A549 (cell line): ENCODE data around the gene JPH2. TPM values are rescaled to one million over a fixed set of nuclear protein-coding genes. Genes with fewer than 3 reads are reported as not detected.

Experiments used
- ATAC-seq, 2 experiments: fragments of 200-7000 bp in 1 of 2; fragments of >200 bp in 1 of 2; cut with Nextera tagmentation in 1 of 2; cut with Tn5 transposase in 1 of 2; 3 replicates each; pipeline versions ENCODE4 v1.8.0 to v1.9.1; 2018 to 2020; ENCODE audit warnings: mild to moderate bottlenecking in 1 of 2, moderate library complexity in 1 of 2
- CTCF ChIA-PET: fragments of 300-600 bp; sonication (Branson Sonifier 250); formaldehyde crosslinking; extraction: SDS; loops from one replicate; lab custom pipeline; 2021; ENCODE audit warnings: antibody characterized with exemption, inconsistent platforms; lab: Yijun Ruan, JAX
- POLR2A ChIA-PET: fragments of 350-600 bp; formaldehyde crosslinking; extraction: SDS; loops from one replicate; lab custom pipeline; 2021; ENCODE audit warnings: antibody characterized with exemption, inconsistent platforms; lab: Yijun Ruan, JAX
- DNase-seq, 2 experiments: peaks; one replicate each; pipeline versions ENCODE4 v3.0.0 to v3.0.0-alpha.2; 2011 to 2016; ENCODE audit warnings: low read depth in 1 of 2, low spot score in 1 of 2
- FAIRE-seq: peaks from 2 replicates; lab custom pipeline; 2011; peaks lifted over from hg19 to GRCh38; lab: Jason Lieb, UNC
- H3K27ac ChIP-seq, 2 experiments: fragments of >200 bp; sonication (Bioruptor Twin); formaldehyde crosslinking; 3 replicates each; pipeline ENCODE4 v1.5.1; 2016 to 2017
- H3K4me1 ChIP-seq: fragments of >200 bp; sonication (Bioruptor Twin); formaldehyde crosslinking; 3 replicates; pipeline ENCODE4 v1.6.1; 2016
- H3K4me2 ChIP-seq: fragments of >200 bp; sonication (Bioruptor Twin); formaldehyde crosslinking; 3 replicates; pipeline ENCODE4 v1.6.1; 2016
- H3K4me3 ChIP-seq: fragments of >200 bp; sonication (Bioruptor Twin); formaldehyde crosslinking; 3 replicates; pipeline ENCODE4 v1.5.1; 2016
- H3K9me3 ChIP-seq: fragments of >200 bp; sonication (Bioruptor Twin); formaldehyde crosslinking; 3 replicates; pipeline ENCODE4 v1.6.1; 2016
- BHLHE40 ChIP-seq: IDR thresholded peaks from 2 replicates; pipeline ENCODE4 v1.6.1; 2012; ENCODE audit warnings: low read depth, low read length, inconsistent platforms
- CBX2 ChIP-seq: fragments of 200-600 bp; sonication (generic); IDR thresholded peaks from 2 replicates; pipeline ENCODE4 v1.6.1; 2016; ENCODE audit warnings: low read depth, mild to moderate bottlenecking, borderline replicate concordance
- CHD4 ChIP-seq: fragments of 200-600 bp; sonication (generic); IDR thresholded peaks from 2 replicates; pipeline ENCODE4 v1.6.1; 2016; ENCODE audit warnings: antibody characterized with exemption, mild to moderate bottlenecking, borderline replicate concordance
- CTCF ChIP-seq: fragments of >200 bp; sonication (Bioruptor Twin); formaldehyde crosslinking; IDR thresholded peaks from 3 replicates; pipeline ENCODE4 v1.5.1; 2016
- EHF ChIP-seq: fragments of 250-450 bp; sonication (Bioruptor Pico); IDR thresholded peaks from 2 replicates; pipeline ENCODE4 v1.5.0; 2020; ENCODE audit warnings: mild to moderate bottlenecking
- EHMT2 ChIP-seq: fragments of 200-600 bp; sonication (generic); IDR thresholded peaks from 2 replicates; pipeline ENCODE4 v1.6.1; 2016; ENCODE audit warnings: antibody characterized with exemption, low read depth, mild to moderate bottlenecking, moderate library complexity
- FOSB ChIP-seq: fragments of 250-450 bp; sonication (Bioruptor Pico); IDR thresholded peaks from 2 replicates; pipeline ENCODE4 v1.5.0; 2020; ENCODE audit warnings: mild to moderate bottlenecking, moderate library complexity
- FOSL2 ChIP-seq, 2 experiments: fragments of 450-650 bp in 1 of 2; fragments of >200 bp in 1 of 2; sonication (Bioruptor Twin) in 1 of 2; formaldehyde crosslinking; IDR thresholded peaks; 2 replicates each; pipeline versions ENCODE4 v1.5.0 to v1.6.1; 2016 to 2020; ENCODE audit warnings: mild to moderate bottlenecking in 1 of 2, moderate library complexity in 1 of 2
- HDAC2 ChIP-seq: fragments of 200-600 bp; sonication (generic); IDR thresholded peaks from 2 replicates; pipeline ENCODE4 v1.6.1; 2016
- JUN ChIP-seq, 2 experiments: fragments of >200 bp; sonication (Bioruptor Twin); formaldehyde crosslinking; IDR thresholded peaks; 2 replicates in 1 of 2; 3 replicates in 1 of 2; pipeline ENCODE4 v1.6.1; 2016 to 2017
- JUNB ChIP-seq: fragments of >200 bp; sonication (Bioruptor Twin); formaldehyde crosslinking; IDR thresholded peaks from 2 replicates; pipeline ENCODE4 v1.6.1; 2016
- MAFK ChIP-seq: fragments of 450-650 bp; IDR thresholded peaks from 2 replicates; pipeline ENCODE4 v1.6.1; 2014; ENCODE audit not compliant: partially characterized antibody
- MYC ChIP-seq: IDR thresholded peaks from 2 replicates; pipeline ENCODE4 v1.6.1; 2012; ENCODE audit warnings: mild to moderate bottlenecking, inconsistent platforms, low read length, improper control_type of control experiment, borderline replicate concordance
- NFE2L2 ChIP-seq: fragments of 150-350 bp; conservative IDR thresholded peaks from 2 replicates; pipeline ENCODE4 v1.6.1; 2014; ENCODE audit warnings: low read length
- NR3C1 ChIP-seq: fragments of >200 bp; sonication (Bioruptor Twin); formaldehyde crosslinking; IDR thresholded peaks from 3 replicates; pipeline ENCODE4 v1.6.1; 2017
- POLR2A ChIP-seq: IDR thresholded peaks from 2 replicates; pipeline ENCODE4 v1.6.1; 2012; ENCODE audit warnings: mild to moderate bottlenecking, low read length
- RCOR1 ChIP-seq: fragments of 150-350 bp; IDR thresholded peaks from 2 replicates; pipeline ENCODE4 v1.6.1; 2014; ENCODE audit warnings: antibody characterized with exemption, low read length, low read depth
- RFX5 ChIP-seq: fragments of 450-650 bp; IDR thresholded peaks from 2 replicates; pipeline ENCODE4 v1.7.1; 2014; ENCODE audit warnings: antibody characterized with exemption, mild to moderate bottlenecking, moderate library complexity
- SREBF2 ChIP-seq: fragments of 450-650 bp; IDR thresholded peaks from 2 replicates; pipeline ENCODE4 v1.6.1; 2014; ENCODE audit warnings: mild to moderate bottlenecking, moderate library complexity
- ZC3H11A ChIP-seq: fragments of 450-650 bp; IDR thresholded peaks from 2 replicates; pipeline ENCODE4 v1.6.1; 2014; ENCODE audit warnings: antibody characterized with exemption, mild to moderate bottlenecking
- ZFP36 ChIP-seq: fragments of 450-650 bp; IDR thresholded peaks from 2 replicates; pipeline ENCODE4 v1.6.1; 2014; ENCODE audit warnings: borderline replicate concordance; ENCODE audit not compliant: partially characterized antibody
- ZSCAN20 ChIP-seq: fragments of 250-450 bp; sonication (Bioruptor Pico); IDR thresholded peaks from 2 replicates; pipeline ENCODE4 v1.8.0; 2022; ENCODE audit warnings: mild to moderate bottlenecking, moderate library complexity
- WGBS: methylation state at CpG from one replicate; pipeline ENCODE4 v1.1.6; 2017; ENCODE audit errors: missing lambda C conversion rate; 5-methylcytosine and 5-hydroxymethylcytosine counted together
- polyA plus RNA-seq, 4 experiments: library from polyadenylated mRNA; depleted of rRNA in 3 of 4; stranded (reverse); fragments of >200 nt; fragmentation: RNase III in 1 of 4; extraction: RNeasy Plus Mini Kit Qiagen cat#74134 plus additional on column Dnase treatment in 1 of 4; gene quantifications; 2 replicates in 3 of 4; 3 replicates in 1 of 4; pipeline ENCODE4 v1.2.3, GENCODE V29; 2011 to 2017
- TF ChIP-seq, protein P1 (sequence below): fragments of >200 bp; sonication (Bioruptor Twin); formaldehyde crosslinking; IDR thresholded peaks from 3 replicates; pipeline ENCODE4 v1.6.1; 2016
- TF ChIP-seq, protein P2 (sequence below): fragments of 450-650 bp; IDR thresholded peaks from 2 replicates; pipeline ENCODE4 v1.6.1; 2014; ENCODE audit warnings: antibody characterized with exemption
- TF ChIP-seq, protein P3 (sequence below): fragments of 200-600 bp; sonication (generic); IDR thresholded peaks from 2 replicates; pipeline ENCODE4 v1.6.1; 2016; ENCODE audit warnings: antibody characterized with exemption, mild to moderate bottlenecking, moderate library complexity

The JPH2 gene
- polyA plus RNA-seq, 2 of the 4 experiments (the other 2 are of a cell fraction) = 0.83 to 3.3 TPM

DNA sequence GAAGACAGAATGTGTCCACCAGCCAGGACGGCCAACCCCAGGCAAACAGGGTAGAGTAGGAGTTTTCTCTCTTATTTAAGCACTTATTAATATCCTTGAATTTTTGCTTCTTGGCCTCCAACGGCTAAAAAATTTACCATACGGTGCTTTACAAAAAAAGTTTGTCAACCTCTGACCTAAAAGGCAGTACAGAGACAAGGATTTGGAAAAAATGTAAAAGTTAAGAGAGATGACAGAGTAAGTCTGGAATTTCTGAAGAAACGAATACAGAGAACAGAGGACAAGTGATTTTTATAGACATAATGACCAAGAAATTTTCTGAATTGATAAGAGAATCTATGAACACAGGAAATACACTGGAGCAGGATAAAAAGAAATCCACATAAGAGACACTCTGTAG, 13.4 kb upstream of the JPH2 start:
- H3K4me3 ChIP-seq = no peak overlapping the region
- H3K27ac ChIP-seq = peak overlapping the region in 1 of 2 experiments; percentile 24; a peak in 1 of 6 replicates
- POLR2A ChIA-PET = no interaction called here
- H3K4me2 ChIP-seq = no peak overlapping the region
- CTCF ChIA-PET = interaction anchor here (1.6 kb wide), 1 partner anchor 11 kb away, joined by 8 read pairs; no protein-coding TSS in a partner anchor
- TF ChIP-seq CBX2 (no peak), FOSB (CRISPR knock-in tag) (no peak), EHMT2 (no peak)
- H3K9me3 ChIP-seq = no peaks in the 10 kb centered on the region
- ATAC-seq (no peak), FAIRE-seq (no peak), DNase-seq (no peak)
- WGBS = 83% methylated on average over 4 of the region's 4 CpGs
- peaks cover 36% of the 10 kb centered on the region for H3K4me1 ChIP-seq

DNA sequence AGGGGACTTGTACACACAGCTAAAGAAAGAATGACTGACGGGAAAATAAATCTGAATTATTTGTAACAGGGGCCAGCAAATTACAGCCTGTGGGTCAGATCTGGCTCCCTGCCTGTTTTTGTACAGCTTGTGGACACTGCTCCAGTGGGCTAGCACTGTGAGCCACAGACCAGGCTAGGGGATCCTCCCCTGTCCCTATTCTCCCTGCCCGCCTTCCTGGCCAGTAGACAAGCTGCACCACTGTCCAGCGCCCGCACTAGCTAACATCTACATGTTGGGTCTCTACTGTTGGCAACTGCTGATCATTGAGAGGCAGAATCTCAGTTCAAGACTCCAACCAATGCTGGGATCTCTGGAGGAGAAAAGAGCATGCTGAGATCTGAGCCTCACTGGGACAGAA, 12.9 kb upstream of the JPH2 start:
- Histone ChIP-seq H3K4me3 (no peak overlapping the region), H3K4me2 (no peak overlapping the region), H3K27ac (peak overlapping the region in 1 of 2 experiments; percentile 24; a peak in 1 of 6 replicates), H3K9me3 (no peaks in the 10 kb centered on the region), H3K4me1 (peaks cover 31% of the 10 kb centered on the region)
- ATAC-seq (no peak), FAIRE-seq (no peak), DNase-seq (no peak)
- no peak for TF ChIP-seq ZFP36
- no peak for TF ChIP-seq JUNB
- no peak for TF ChIP-seq BHLHE40
- TF ChIP-seq FOSL2 (IDR thresholded peaks at IDR 0.05) = no peak
- TF ChIP-seq FOSL2 (CRISPR knock-in tag; IDR thresholded peaks at IDR 0.05) = no peak
- no peak for TF ChIP-seq RFX5
- TF ChIP-seq ZC3H11A = no peak
- TF ChIP-seq JUN (IDR thresholded peaks at IDR 0.05) = no peak
- no peak for TF ChIP-seq NR3C1
- no peak for TF ChIP-seq HDAC2
- TF ChIP-seq MYC = no peak
- TF ChIP-seq EHMT2 = no peak
- TF ChIP-seq, protein P1, sequence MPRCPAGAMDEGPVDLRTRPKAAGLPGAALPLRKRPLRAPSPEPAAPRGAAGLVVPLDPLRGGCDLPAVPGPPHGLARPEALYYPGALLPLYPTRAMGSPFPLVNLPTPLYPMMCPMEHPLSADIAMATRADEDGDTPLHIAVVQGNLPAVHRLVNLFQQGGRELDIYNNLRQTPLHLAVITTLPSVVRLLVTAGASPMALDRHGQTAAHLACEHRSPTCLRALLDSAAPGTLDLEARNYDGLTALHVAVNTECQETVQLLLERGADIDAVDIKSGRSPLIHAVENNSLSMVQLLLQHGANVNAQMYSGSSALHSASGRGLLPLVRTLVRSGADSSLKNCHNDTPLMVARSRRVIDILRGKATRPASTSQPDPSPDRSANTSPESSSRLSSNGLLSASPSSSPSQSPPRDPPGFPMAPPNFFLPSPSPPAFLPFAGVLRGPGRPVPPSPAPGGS = no peak
- TF ChIP-seq RCOR1 = no peak
- no peak for TF ChIP-seq CHD4
- TF ChIP-seq POLR2A = no peak
- TF ChIP-seq, protein P2, sequence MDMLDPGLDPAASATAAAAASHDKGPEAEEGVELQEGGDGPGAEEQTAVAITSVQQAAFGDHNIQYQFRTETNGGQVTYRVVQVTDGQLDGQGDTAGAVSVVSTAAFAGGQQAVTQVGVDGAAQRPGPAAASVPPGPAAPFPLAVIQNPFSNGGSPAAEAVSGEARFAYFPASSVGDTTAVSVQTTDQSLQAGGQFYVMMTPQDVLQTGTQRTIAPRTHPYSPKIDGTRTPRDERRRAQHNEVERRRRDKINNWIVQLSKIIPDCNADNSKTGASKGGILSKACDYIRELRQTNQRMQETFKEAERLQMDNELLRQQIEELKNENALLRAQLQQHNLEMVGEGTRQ = no peak
- TF ChIP-seq, protein P3, sequence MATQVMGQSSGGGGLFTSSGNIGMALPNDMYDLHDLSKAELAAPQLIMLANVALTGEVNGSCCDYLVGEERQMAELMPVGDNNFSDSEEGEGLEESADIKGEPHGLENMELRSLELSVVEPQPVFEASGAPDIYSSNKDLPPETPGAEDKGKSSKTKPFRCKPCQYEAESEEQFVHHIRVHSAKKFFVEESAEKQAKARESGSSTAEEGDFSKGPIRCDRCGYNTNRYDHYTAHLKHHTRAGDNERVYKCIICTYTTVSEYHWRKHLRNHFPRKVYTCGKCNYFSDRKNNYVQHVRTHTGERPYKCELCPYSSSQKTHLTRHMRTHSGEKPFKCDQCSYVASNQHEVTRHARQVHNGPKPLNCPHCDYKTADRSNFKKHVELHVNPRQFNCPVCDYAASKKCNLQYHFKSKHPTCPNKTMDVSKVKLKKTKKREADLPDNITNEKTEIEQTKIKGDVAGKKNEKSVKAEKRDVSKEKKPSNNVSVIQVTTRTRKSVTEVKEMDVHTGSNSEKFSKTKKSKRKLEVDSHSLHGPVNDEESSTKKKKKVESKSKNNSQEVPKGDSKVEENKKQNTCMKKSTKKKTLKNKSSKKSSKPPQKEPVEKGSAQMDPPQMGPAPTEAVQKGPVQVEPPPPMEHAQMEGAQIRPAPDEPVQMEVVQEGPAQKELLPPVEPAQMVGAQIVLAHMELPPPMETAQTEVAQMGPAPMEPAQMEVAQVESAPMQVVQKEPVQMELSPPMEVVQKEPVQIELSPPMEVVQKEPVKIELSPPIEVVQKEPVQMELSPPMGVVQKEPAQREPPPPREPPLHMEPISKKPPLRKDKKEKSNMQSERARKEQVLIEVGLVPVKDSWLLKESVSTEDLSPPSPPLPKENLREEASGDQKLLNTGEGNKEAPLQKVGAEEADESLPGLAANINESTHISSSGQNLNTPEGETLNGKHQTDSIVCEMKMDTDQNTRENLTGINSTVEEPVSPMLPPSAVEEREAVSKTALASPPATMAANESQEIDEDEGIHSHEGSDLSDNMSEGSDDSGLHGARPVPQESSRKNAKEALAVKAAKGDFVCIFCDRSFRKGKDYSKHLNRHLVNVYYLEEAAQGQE = no peak
- ChIA-PET POLR2A (no interaction called here), CTCF (interaction anchor here (0.6 to 1.6 kb wide), 2 partner anchors 10 to 197 kb away, joined by 3 to 8 read pairs; no protein-coding TSS in a partner anchor)
- WGBS = 90% methylated on average over 4 of the region's 4 CpGs

GRCh38 chr20:44198872-44199271, 11.9 kb upstream of the JPH2 start:
- no peak overlapping the region for H3K4me2 ChIP-seq
- peaks cover 23% of the 10 kb centered on the region for H3K4me1 ChIP-seq
- CTCF ChIA-PET = interaction anchor here (1.5 to 5.1 kb wide), 3 partner anchors 9 to 273 kb away, joined by 3 to 85 read pairs (median 8); no protein-coding TSS in a partner anchor
- FAIRE-seq = no peak
- POLR2A ChIA-PET = no interaction called here
- no peaks in the 10 kb centered on the region for H3K9me3 ChIP-seq
- ATAC-seq = no peak
- no peak overlapping the region for H3K4me3 ChIP-seq
- DNase-seq = no peak
- H3K27ac ChIP-seq = no peak overlapping the region
- 91% methylated on average over 4 of the region's 4 CpGs for WGBS
- TF ChIP-seq MAFK = no peak
- no peak for TF ChIP-seq SREBF2
- no peak for TF ChIP-seq ZSCAN20 (CRISPR knock-in tag)
- no peak for TF ChIP-seq ZFP36
- TF ChIP-seq EHF (CRISPR knock-in tag) = no peak
- no peak for TF ChIP-seq CTCF
- no peak for TF ChIP-seq NFE2L2
- no peak for TF ChIP-seq EHMT2
